ENCODE data around the gene CEP350. TPM values are rescaled to one million over a fixed set of nuclear protein-coding genes. Genes with fewer than 3 reads are reported as not detected.
"Not testable (repeated sequence)": the region's sequence is repeated elsewhere in the genome, so short reads cannot be mapped to it uniquely, and the experiment has no call there.

CEP350 gene
- total RNA-seq, 1 donor from 2014 or later: 48.7 TPM

GRCh38 chr1:180133193-180133592, 178.6 kb downstream of the CEP350 start:
- Mint-ChIP-seq H3K4me3 (ENCODE audit: low read depth) (no peak overlapping the region), H3K27ac (no peak overlapping the region), H3K27me3 (peaks cover 13% of the 10 kb centered on the region), H3K4me1 (ENCODE audit: low read depth) (no peaks in the 10 kb centered on the region), H3K9me3 (ENCODE audit: low read depth) (peaks cover 12% of the 10 kb centered on the region), H3K36me3 (ENCODE audit: insufficient read depth) (no peaks in the 10 kb centered on the region)
- TF ChIP-seq CTCF (IDR thresholded peaks at IDR 0.05; ENCODE audit: unreplicated experiment): no peak
- DNase-seq (ENCODE audit: low spot score, unreplicated experiment): no peak

GRCh38 chr1:180133688-180134087, 179.1 kb downstream of the CEP350 start:
- H3K4me3 Mint-ChIP-seq (ENCODE audit: low read depth); H3K4me1 Mint-ChIP-seq (ENCODE audit: low read depth); DNase-seq (ENCODE audit: low spot score, unreplicated experiment); H3K36me3 Mint-ChIP-seq (ENCODE audit: insufficient read depth); H3K27ac Mint-ChIP-seq: not testable (repeated sequence)
- Mint-ChIP-seq H3K9me3 (ENCODE audit: low read depth) (peaks cover 12% of the 10 kb centered on the region), H3K27me3 (peaks cover 13% of the 10 kb centered on the region)

- peaks cover 12% of the 10 kb centered on the region for H3K9me3 Mint-ChIP-seq (ENCODE audit: low read depth)
Measured at GRCh38 chr1:180135535-180135934, 180.9 kb downstream of the CEP350 start.

GRCh38 chr1:180136331-180136967, 181.8 kb downstream of the CEP350 start:
- Mint-ChIP-seq H3K27ac (no peak overlapping the region), H3K4me1 (ENCODE audit: low read depth) (no peaks in the 10 kb centered on the region), H3K27me3 (peaks cover 8% of the 10 kb centered on the region), H3K9me3 (ENCODE audit: low read depth) (peaks cover 7% of the 10 kb centered on the region), H3K4me3 (ENCODE audit: low read depth) (no peak overlapping the region), H3K36me3 (ENCODE audit: insufficient read depth) (no peaks in the 10 kb centered on the region)
- TF ChIP-seq CTCF (IDR thresholded peaks at IDR 0.05; ENCODE audit: unreplicated experiment): no peak
- DNase-seq (ENCODE audit: low spot score, unreplicated experiment): no peak

More at GRCh38 chr1:180135535-180135934, 180.9 kb downstream of the CEP350 start:
- Mint-ChIP-seq H3K36me3 (ENCODE audit: insufficient read depth) (no peaks in the 10 kb centered on the region), H3K27me3 (peaks cover 13% of the 10 kb centered on the region), H3K27ac (no peak overlapping the region), H3K4me3 (ENCODE audit: low read depth) (no peak overlapping the region), H3K4me1 (ENCODE audit: low read depth) (no peaks in the 10 kb centered on the region)
- no peak for DNase-seq (ENCODE audit: low spot score, unreplicated experiment)
- TF ChIP-seq CTCF (IDR thresholded peaks at IDR 0.05; ENCODE audit: unreplicated experiment): no peak

- H3K4me3 Mint-ChIP-seq (ENCODE audit: low read depth): no peak overlapping the region
- no peaks in the 10 kb centered on the region for H3K4me1 Mint-ChIP-seq (ENCODE audit: low read depth)
- H3K36me3 Mint-ChIP-seq (ENCODE audit: insufficient read depth): no peaks in the 10 kb centered on the region
- peaks cover 2% of the 10 kb centered on the region for H3K27me3 Mint-ChIP-seq
- H3K27ac Mint-ChIP-seq: no peak overlapping the region
- peaks cover 4% of the 10 kb centered on the region for H3K9me3 Mint-ChIP-seq (ENCODE audit: low read depth)
- no peak for TF ChIP-seq CTCF (IDR thresholded peaks at IDR 0.05; ENCODE audit: unreplicated experiment)
- DNase-seq (ENCODE audit: low spot score, unreplicated experiment): no peak
Measured at GRCh38 chr1:180136968-180137356, 182.4 kb downstream of the CEP350 start.

GRCh38 chr1:180137776-180138175, 183.2 kb downstream of the CEP350 start:
- TF ChIP-seq CTCF (IDR thresholded peaks at IDR 0.05; ENCODE audit: unreplicated experiment): no peak
- Mint-ChIP-seq H3K4me1 (ENCODE audit: low read depth) (no peaks in the 10 kb centered on the region), H3K36me3 (ENCODE audit: insufficient read depth) (no peaks in the 10 kb centered on the region), H3K27ac (no peak overlapping the region), H3K4me3 (ENCODE audit: low read depth) (no peak overlapping the region), H3K27me3 (peaks cover 8% of the 10 kb centered on the region), H3K9me3 (ENCODE audit: low read depth) (peaks cover 4% of the 10 kb centered on the region)
- no peak for DNase-seq (ENCODE audit: low spot score, unreplicated experiment)

Data from progenitor cell of endocrine pancreas (in vitro differentiated cells).